ENCODE measurements around the gene CNGA2. TPM values are rescaled to one million over a fixed set of nuclear protein-coding genes. Genes with fewer than 3 reads are reported as not detected.

The CNGA2 gene
- polyA plus RNA-seq, 3 donors: not detected

DNA sequence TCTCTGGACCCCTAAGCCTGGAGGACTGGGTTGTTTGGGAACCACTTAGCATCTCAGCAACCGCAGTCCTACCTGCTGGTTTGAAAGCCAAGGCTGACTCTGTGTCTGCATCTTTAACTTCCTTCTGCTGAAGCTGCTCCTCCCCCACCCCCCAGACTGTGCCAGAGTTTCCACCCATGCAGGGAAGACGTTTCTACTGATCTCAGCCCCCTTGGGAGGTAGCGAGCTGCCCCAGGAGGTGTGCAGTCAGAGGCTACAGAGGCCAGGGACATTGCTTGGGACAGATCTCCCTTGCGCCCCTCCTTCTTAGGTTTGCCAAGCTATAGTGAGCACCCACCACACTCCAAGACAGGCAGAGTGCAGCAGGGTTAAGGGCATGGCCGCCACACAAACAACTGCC is 23.4 kb upstream of the CNGA2 start:
- Histone ChIP-seq H3K27me3 (ENCODE audit: control insufficient read depth in 2 of 2, insufficient read depth in 2 of 2, low read length in 2 of 2) (no peaks in the 10 kb centered on the region), H3K4me1 (ENCODE audit: control insufficient read depth in 1 of 2, insufficient read depth in 2 of 2, low read length in 2 of 2) (no peaks in the 10 kb centered on the region), H3K79me2 (ENCODE audit: insufficient read depth, low read length) (no peaks in the 10 kb centered on the region), H3K36me3 (replicated peaks in 1 of 2; ENCODE audit: control insufficient read depth in 1 of 2, insufficient read depth in 2 of 2, low read length in 2 of 2) (no peaks in the 10 kb centered on the region), H3K9me3 (replicated peaks in 1 of 2; ENCODE audit: control insufficient read depth in 1 of 2, insufficient read depth in 1 of 2, low read length in 2 of 2) (no peaks in the 10 kb centered on the region), H3K9ac (ENCODE audit: insufficient read depth, low read length, poor library complexity, severe bottlenecking) (no peak overlapping the region), H3K27ac (ENCODE audit: low read depth in 1 of 2, low read length in 2 of 2) (no peak overlapping the region), H2AFZ (ENCODE audit: insufficient read depth, low read depth, low read length, poor library complexity, severe bottlenecking) (no peak overlapping the region), H3K4me2 (replicated peaks; ENCODE audit: extremely low read depth, low read length, poor library complexity, severe bottlenecking) (no peak overlapping the region), H3K4me3 (replicated peaks in 1 of 3; ENCODE audit: low read depth in 2 of 3, low read length in 3 of 3) (no peak overlapping the region), H4K20me1 (ENCODE audit: insufficient read depth, low read length) (no peaks in the 10 kb centered on the region)
- TF ChIP-seq, protein P1, sequence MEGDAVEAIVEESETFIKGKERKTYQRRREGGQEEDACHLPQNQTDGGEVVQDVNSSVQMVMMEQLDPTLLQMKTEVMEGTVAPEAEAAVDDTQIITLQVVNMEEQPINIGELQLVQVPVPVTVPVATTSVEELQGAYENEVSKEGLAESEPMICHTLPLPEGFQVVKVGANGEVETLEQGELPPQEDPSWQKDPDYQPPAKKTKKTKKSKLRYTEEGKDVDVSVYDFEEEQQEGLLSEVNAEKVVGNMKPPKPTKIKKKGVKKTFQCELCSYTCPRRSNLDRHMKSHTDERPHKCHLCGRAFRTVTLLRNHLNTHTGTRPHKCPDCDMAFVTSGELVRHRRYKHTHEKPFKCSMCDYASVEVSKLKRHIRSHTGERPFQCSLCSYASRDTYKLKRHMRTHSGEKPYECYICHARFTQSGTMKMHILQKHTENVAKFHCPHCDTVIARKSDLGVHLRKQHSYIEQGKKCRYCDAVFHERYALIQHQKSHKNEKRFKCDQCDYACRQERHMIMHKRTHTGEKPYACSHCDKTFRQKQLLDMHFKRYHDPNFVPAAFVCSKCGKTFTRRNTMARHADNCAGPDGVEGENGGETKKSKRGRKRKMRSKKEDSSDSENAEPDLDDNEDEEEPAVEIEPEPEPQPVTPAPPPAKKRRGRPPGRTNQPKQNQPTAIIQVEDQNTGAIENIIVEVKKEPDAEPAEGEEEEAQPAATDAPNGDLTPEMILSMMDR (IDR thresholded peaks at IDR 0.05): no peak
- Mint-ChIP-seq H3K27me3 (ENCODE audit: low read depth in 3 of 3) (peaks cover 0 to 4% (median 2%) of the 10 kb centered on the region in 3 donors), H3K9me3 (peaks cover 0 to 2% (median 0%) of the 10 kb centered on the region in 7 donors), H3K27ac (no peak overlapping the region), H3K4me1 (no peaks in the 10 kb centered on the region), H3K4me3 (no peak overlapping the region), H3K36me3 (no peaks in the 10 kb centered on the region)
- DNase-seq: no peak
- WGBS (ENCODE audit: insufficient coverage): 60% methylated on average over 3 of the region's 5 CpGs
- intact Hi-C loops (cut with micrococcal nuclease): no loop called here

DNA sequence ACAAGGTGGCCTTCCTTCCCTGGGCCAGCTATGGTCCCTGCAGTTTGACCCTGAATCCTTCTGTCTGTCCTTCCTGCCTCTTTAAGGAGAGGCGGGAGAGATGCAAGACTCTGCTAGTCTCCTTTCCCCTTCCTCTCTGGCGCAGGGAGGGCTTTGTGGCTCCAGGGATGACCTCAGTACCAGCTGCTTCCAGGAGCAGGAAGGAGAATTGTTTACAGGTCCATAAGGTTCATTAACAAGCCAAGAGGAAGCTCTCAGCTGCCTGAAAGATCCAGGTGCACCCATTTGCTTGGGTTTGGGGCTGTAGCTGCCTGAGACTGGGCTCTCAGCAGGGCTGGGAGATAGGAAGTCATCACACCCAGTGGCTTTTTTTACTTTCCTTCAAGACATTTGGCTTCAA is 22.8 kb upstream of the CNGA2 start:
- H3K79me2 ChIP-seq (ENCODE audit: insufficient read depth, low read length): no peaks in the 10 kb centered on the region
- intact Hi-C loops (cut with micrococcal nuclease): no loop called here
- no peaks in the 10 kb centered on the region for H4K20me1 ChIP-seq (ENCODE audit: insufficient read depth, low read length)
- H3K9me3 ChIP-seq (replicated peaks in 1 of 2; ENCODE audit: control insufficient read depth in 1 of 2, insufficient read depth in 1 of 2, low read length in 2 of 2): no peaks in the 10 kb centered on the region
- no peaks in the 10 kb centered on the region for H3K27me3 ChIP-seq (ENCODE audit: control insufficient read depth in 2 of 2, insufficient read depth in 2 of 2, low read length in 2 of 2)
- no CpG with 5 or more reads among the region's 2 CpGs for WGBS (ENCODE audit: insufficient coverage)
- no peak overlapping the region for H3K4me3 ChIP-seq (replicated peaks in 1 of 3; ENCODE audit: low read depth in 2 of 3, low read length in 3 of 3)
- no peak overlapping the region for H3K4me2 ChIP-seq (replicated peaks; ENCODE audit: extremely low read depth, low read length, poor library complexity, severe bottlenecking)
- no peak overlapping the region for H2AFZ ChIP-seq (ENCODE audit: insufficient read depth, low read depth, low read length, poor library complexity, severe bottlenecking)
- no peaks in the 10 kb centered on the region for H3K36me3 ChIP-seq (replicated peaks in 1 of 2; ENCODE audit: control insufficient read depth in 1 of 2, insufficient read depth in 2 of 2, low read length in 2 of 2)
- Mint-ChIP-seq H3K27me3 (ENCODE audit: low read depth in 3 of 3) (peaks cover 1 to 5% (median 2%) of the 10 kb centered on the region in 3 donors), H3K4me3 (no peak overlapping the region), H3K4me1 (no peaks in the 10 kb centered on the region), H3K9me3 (no peaks in the 10 kb centered on the region), H3K27ac (no peak overlapping the region), H3K36me3 (no peaks in the 10 kb centered on the region)
- TF ChIP-seq, protein P1 (IDR thresholded peaks at IDR 0.05): no peak
- H3K4me1 ChIP-seq (ENCODE audit: control insufficient read depth in 1 of 2, insufficient read depth in 2 of 2, low read length in 2 of 2): no peaks in the 10 kb centered on the region
- H3K27ac ChIP-seq (ENCODE audit: low read depth in 1 of 2, low read length in 2 of 2): no peak overlapping the region
- DNase-seq: no peak
- no peak overlapping the region for H3K9ac ChIP-seq (ENCODE audit: insufficient read depth, low read length, poor library complexity, severe bottlenecking)

All from CD14-positive monocyte (primary cell).